Measurements from ENCODE around the gene PPP2R2C. TPM values are rescaled to one million over a fixed set of nuclear protein-coding genes. Genes with fewer than 3 reads are reported as not detected.

Gene PPP2R2C
- total and polyA plus RNA-seq, 2 of the 4 experiments (the other 2 are of a cell fraction): 0.03 TPM; not detected in 1

DNA sequence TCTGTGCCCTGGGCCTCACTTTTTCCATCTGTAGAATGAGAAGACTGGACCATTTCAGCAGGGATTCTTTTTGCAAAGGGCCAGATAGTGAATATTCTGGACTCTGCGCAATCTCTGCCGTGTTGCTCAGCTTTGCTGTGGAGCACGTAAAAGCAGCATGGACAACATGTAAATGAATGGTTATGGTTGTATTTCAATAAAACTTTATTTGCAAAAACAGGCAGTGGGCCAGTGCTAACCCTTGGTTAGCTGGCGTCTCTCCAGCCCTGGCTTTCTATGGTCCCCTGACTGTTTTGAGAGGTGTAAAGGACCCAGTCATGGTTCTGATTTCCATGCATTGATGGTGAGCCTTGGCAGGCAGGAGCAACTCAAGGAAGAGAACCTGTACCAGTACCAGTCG, 184.1 kb downstream of the PPP2R2C start:
- TF ChIP-seq, protein P1, sequence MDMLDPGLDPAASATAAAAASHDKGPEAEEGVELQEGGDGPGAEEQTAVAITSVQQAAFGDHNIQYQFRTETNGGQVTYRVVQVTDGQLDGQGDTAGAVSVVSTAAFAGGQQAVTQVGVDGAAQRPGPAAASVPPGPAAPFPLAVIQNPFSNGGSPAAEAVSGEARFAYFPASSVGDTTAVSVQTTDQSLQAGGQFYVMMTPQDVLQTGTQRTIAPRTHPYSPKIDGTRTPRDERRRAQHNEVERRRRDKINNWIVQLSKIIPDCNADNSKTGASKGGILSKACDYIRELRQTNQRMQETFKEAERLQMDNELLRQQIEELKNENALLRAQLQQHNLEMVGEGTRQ (IDR thresholded peaks at IDR 0.05; ENCODE audit: low read depth, low read length): no peak
- TF ChIP-seq SMC3 (IDR thresholded peaks at IDR 0.05; ENCODE audit: low read depth, low read length): no peak
- TF ChIP-seq POLR2A (IDR thresholded peaks at IDR 0.05; ENCODE audit: low read depth, low read length): no peak
- TF ChIP-seq MAFK (IDR thresholded peaks at IDR 0.05; ENCODE audit: low read depth, low read length): no peak
- no peak for TF ChIP-seq RAD21 (IDR thresholded peaks at IDR 0.05; ENCODE audit: low read length)
- no peak for TF ChIP-seq BHLHE40 (IDR thresholded peaks at IDR 0.05; ENCODE audit: low read depth, low read length)
- no peak for TF ChIP-seq MAZ (IDR thresholded peaks at IDR 0.05; ENCODE audit: borderline replicate concordance, low read depth, low read length)
- no peak for TF ChIP-seq RCOR1 (IDR thresholded peaks at IDR 0.05; ENCODE audit: insufficient replicate concordance, low read length)
- no peak for TF ChIP-seq CEBPB (IDR thresholded peaks at IDR 0.05; ENCODE audit: low read depth, low read length)
- TF ChIP-seq, protein P2, sequence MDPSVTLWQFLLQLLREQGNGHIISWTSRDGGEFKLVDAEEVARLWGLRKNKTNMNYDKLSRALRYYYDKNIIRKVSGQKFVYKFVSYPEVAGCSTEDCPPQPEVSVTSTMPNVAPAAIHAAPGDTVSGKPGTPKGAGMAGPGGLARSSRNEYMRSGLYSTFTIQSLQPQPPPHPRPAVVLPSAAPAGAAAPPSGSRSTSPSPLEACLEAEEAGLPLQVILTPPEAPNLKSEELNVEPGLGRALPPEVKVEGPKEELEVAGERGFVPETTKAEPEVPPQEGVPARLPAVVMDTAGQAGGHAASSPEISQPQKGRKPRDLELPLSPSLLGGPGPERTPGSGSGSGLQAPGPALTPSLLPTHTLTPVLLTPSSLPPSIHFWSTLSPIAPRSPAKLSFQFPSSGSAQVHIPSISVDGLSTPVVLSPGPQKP (IDR thresholded peaks at IDR 0.05; ENCODE audit: borderline replicate concordance, low read depth, low read length): no peak
- TF ChIP-seq MXI1 (IDR thresholded peaks at IDR 0.05; ENCODE audit: borderline replicate concordance, low read depth, low read length): no peak
- TF ChIP-seq FOS (IDR thresholded peaks at IDR 0.05; ENCODE audit: low read depth, low read length): no peak
- TF ChIP-seq, protein P3, sequence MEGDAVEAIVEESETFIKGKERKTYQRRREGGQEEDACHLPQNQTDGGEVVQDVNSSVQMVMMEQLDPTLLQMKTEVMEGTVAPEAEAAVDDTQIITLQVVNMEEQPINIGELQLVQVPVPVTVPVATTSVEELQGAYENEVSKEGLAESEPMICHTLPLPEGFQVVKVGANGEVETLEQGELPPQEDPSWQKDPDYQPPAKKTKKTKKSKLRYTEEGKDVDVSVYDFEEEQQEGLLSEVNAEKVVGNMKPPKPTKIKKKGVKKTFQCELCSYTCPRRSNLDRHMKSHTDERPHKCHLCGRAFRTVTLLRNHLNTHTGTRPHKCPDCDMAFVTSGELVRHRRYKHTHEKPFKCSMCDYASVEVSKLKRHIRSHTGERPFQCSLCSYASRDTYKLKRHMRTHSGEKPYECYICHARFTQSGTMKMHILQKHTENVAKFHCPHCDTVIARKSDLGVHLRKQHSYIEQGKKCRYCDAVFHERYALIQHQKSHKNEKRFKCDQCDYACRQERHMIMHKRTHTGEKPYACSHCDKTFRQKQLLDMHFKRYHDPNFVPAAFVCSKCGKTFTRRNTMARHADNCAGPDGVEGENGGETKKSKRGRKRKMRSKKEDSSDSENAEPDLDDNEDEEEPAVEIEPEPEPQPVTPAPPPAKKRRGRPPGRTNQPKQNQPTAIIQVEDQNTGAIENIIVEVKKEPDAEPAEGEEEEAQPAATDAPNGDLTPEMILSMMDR (conservative IDR thresholded peaks at IDR 0.05; ENCODE audit: low read depth, low read length): no peak
- Histone ChIP-seq H3K23ac (ENCODE audit: low read depth, low read length) (no peak overlapping the region), H2AFZ (replicated peaks; ENCODE audit: low read length, poor library complexity) (no peak overlapping the region), H3K27me3 (ENCODE audit: control insufficient read depth, insufficient read depth, low read length) (no peaks in the 10 kb centered on the region), H3K9me3 (ENCODE audit: control insufficient read depth, insufficient read depth, low read length) (no peaks in the 10 kb centered on the region), H2BK120ac (ENCODE audit: low read depth, low read length) (no peak overlapping the region), H3K36me3 (ENCODE audit: control insufficient read depth, insufficient read depth, low read length) (peaks cover 63% of the 10 kb centered on the region), H2AK9ac (replicated peaks; ENCODE audit: low read depth, low read length, poor library complexity) (no peak overlapping the region), H2AK5ac (ENCODE audit: low read depth, low read length) (no peak overlapping the region), H4K5ac (ENCODE audit: low read depth, low read length) (no peak overlapping the region), H3K18ac (ENCODE audit: low read depth, low read length) (no peak overlapping the region), H3K9me1 (ENCODE audit: insufficient read depth, low read length) (no peaks in the 10 kb centered on the region), H2BK5ac (ENCODE audit: low read depth, low read length, poor library complexity, severe bottlenecking) (no peak overlapping the region), H3K27ac (ENCODE audit: insufficient read depth, low read length) (no peak overlapping the region), H3K4me1 (ENCODE audit: control insufficient read depth, insufficient read depth, low read length) (no peaks in the 10 kb centered on the region), H3K4me3 (ENCODE audit: insufficient read depth, low read depth, low read length) (no peak overlapping the region), H4K91ac (ENCODE audit: insufficient read depth, low read depth, low read length) (no peak overlapping the region), H3K14ac (replicated peaks; ENCODE audit: low read depth, low read length) (no peak overlapping the region), H3K56ac (ENCODE audit: extremely low read depth, insufficient read depth, low read length) (no peak overlapping the region), H4K20me1 (ENCODE audit: insufficient read depth, low read length) (peaks cover 14% of the 10 kb centered on the region), H2BK20ac (ENCODE audit: low read depth, low read length) (no peak overlapping the region), H3K4me2 (ENCODE audit: low read depth, low read length) (no peak overlapping the region), H3K79me1 (ENCODE audit: low read depth in 1 of 2, low read length in 2 of 2) (peaks cover 1 to 9% of the 10 kb centered on the region in 2 experiments; a peak in 3 of 4 replicates), H3K9ac (ENCODE audit: low read depth, low read length) (no peak overlapping the region), H3K4ac (ENCODE audit: low read depth, low read length) (no peak overlapping the region), H2BK15ac (ENCODE audit: low read depth, low read length) (no peak overlapping the region), H4K8ac (ENCODE audit: low read depth in 2 of 2, low read length in 2 of 2) (no peak overlapping the region)
- 100% methylated on average over 1 of the region's 5 CpGs; no CpG with 5 or more reads in 1 of the 2 experiments for WGBS, 2 experiments (ENCODE audit: extremely low coverage in 2 of 2, insufficient read length in 1 of 2)
- no TSS peak for BruUV-seq (replicated peaks)
- in situ Hi-C loops (cut with MboI; ENCODE audit: low sequenced_read_pairs): no loop called here
- intact Hi-C loops (cut with micrococcal nuclease): no loop called here
- ChIA-PET CTCF (no interaction called here), POLR2A (ENCODE audit: unreplicated experiment) (no interaction called here)
- dilution Hi-C loops (cut with HindIII; ENCODE audit: low sequenced_read_pairs, unreplicated experiment): no loop called here
- no peak for DNase-seq
- ATAC-seq (ENCODE audit: low read depth): no peak

Data from IMR-90 (cell line).